ENCODE results near the gene LSM14A.

DNA sequence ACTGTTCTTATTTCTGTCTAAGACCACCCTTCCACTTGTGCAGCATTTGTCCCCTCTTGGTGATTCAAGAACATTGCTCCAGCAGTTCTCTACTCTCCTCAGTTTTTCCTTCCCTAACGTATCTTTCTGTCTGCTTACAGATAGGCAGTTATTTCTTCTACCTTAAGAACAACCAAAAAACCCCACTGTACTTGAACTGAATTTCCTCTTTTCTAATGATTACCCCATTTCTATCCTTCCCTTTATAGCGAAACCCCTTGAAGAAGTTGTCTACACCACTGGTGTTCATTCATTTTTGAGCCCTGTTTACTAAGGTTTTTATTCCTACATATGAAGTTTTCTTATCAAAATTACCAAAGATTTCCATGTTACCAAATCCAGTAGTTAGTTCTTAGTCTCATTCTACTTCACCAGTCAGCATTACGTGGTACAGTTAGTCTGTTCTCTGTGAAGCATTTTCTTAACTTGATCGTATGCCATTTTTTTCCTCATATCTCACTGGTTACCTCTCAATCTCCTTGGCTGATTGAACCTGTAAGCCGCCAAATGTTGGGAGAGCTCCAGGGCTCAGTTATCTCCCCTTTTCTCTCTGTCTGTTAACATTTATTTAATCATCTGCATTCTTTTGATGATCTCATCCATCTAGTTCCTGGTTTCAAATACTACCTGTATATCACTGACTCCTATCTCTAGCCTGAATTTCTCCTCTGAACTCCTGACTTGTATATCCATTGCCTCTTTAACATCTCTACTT lies 9.0 kb downstream of the LSM14A start:
- TF ChIP-seq, protein P1, sequence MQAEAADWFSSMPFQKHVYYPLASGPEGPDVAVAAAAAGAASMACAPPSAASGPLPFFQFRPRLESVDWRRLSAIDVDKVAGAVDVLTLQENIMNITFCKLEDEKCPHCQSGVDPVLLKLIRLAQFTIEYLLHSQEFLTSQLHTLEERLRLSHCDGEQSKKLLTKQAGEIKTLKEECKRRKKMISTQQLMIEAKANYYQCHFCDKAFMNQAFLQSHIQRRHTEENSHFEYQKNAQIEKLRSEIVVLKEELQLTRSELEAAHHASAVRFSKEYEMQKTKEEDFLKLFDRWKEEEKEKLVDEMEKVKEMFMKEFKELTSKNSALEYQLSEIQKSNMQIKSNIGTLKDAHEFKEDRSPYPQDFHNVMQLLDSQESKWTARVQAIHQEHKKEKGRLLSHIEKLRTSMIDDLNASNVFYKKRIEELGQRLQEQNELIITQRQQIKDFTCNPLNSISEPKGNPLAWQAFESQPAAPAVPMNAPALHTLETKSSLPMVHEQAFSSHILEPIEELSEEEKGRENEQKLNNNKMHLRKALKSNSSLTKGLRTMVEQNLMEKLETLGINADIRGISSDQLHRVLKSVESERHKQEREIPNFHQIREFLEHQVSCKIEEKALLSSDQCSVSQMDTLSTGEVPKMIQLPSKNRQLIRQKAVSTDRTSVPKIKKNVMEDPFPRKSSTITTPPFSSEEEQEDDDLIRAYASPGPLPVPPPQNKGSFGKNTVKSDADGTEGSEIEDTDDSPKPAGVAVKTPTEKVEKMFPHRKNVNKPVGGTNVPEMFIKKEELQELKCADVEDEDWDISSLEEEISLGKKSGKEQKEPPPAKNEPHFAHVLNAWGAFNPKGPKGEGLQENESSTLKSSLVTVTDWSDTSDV (CRISPR knock-in tag; IDR thresholded peaks at IDR 0.05) = no peak
- no peak for TF ChIP-seq MEIS2 (CRISPR knock-in tag; IDR thresholded peaks at IDR 0.05)
- TF ChIP-seq, protein P2, sequence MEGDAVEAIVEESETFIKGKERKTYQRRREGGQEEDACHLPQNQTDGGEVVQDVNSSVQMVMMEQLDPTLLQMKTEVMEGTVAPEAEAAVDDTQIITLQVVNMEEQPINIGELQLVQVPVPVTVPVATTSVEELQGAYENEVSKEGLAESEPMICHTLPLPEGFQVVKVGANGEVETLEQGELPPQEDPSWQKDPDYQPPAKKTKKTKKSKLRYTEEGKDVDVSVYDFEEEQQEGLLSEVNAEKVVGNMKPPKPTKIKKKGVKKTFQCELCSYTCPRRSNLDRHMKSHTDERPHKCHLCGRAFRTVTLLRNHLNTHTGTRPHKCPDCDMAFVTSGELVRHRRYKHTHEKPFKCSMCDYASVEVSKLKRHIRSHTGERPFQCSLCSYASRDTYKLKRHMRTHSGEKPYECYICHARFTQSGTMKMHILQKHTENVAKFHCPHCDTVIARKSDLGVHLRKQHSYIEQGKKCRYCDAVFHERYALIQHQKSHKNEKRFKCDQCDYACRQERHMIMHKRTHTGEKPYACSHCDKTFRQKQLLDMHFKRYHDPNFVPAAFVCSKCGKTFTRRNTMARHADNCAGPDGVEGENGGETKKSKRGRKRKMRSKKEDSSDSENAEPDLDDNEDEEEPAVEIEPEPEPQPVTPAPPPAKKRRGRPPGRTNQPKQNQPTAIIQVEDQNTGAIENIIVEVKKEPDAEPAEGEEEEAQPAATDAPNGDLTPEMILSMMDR (CRISPR knock-in tag; IDR thresholded peaks at IDR 0.05) = no peak
